Sigmoid colon (tissue), 7 donors: ENCODE data around the gene UGT1A5. TPM values are rescaled to one million over a fixed set of nuclear protein-coding genes. Genes with fewer than 3 reads are reported as not detected.

Experiments used
- DNase-seq: peaks from one replicate; pipeline ENCODE4 v3.0.0-alpha.2; 2019
- H3K27ac ChIP-seq, 4 donors: fragments of 200-600 bp; sonication (generic); one replicate each; pipeline ENCODE4 v1.5.1; 2016 to 2019; ENCODE audit warnings: mild to moderate bottlenecking in 1 of 4
- H3K27me3 ChIP-seq, 3 donors: fragments of 200-600 bp; sonication (generic); one replicate each; pipeline ENCODE4 v1.5.1; 2019; ENCODE audit warnings: mild to moderate bottlenecking in 1 of 3
- H3K36me3 ChIP-seq, 4 donors: fragments of 200-600 bp; sonication (generic); one replicate each; pipeline ENCODE4 v1.5.1; 2016 to 2019
- H3K4me1 ChIP-seq, 4 donors: fragments of 200-600 bp; sonication (generic); one replicate each; pipeline ENCODE4 v1.5.1; 2017 to 2019
- H3K4me3 ChIP-seq, 4 donors: fragments of 200-600 bp; sonication (generic); one replicate each; pipeline ENCODE4 v1.5.1; 2017 to 2019; ENCODE audit warnings: mild to moderate bottlenecking in 2 of 4, moderate library complexity in 1 of 4
- H3K9me3 ChIP-seq, 4 donors: fragments of 200-600 bp in 3 of 4; sonication (generic) in 3 of 4; one replicate each; pipeline versions ENCODE4 v1.5.1 to v1.6.1; 2013 to 2019
- CTCF ChIP-seq, 4 experiments: fragments of 450-650 bp in 3 of 4; fragments of 200-600 bp in 1 of 4; IDR thresholded peaks; one replicate each; pipeline ENCODE4 v1.5.1; 2016 to 2019; ENCODE audit warnings: antibody characterized with exemption in 4 of 4, mild to moderate bottlenecking in 3 of 4, moderate library complexity in 2 of 4
- EP300 ChIP-seq, 4 donors: sonication (generic); formaldehyde crosslinking; IDR thresholded peaks; one replicate each; pipeline ENCODE4 v1.6.1; 2017; ENCODE audit warnings: antibody characterized with exemption in 4 of 4
- POLR2A ChIP-seq, 2 donors: fragments of 450-650 bp; IDR thresholded peaks; one replicate each; pipeline ENCODE4 v1.6.1; 2016; ENCODE audit warnings: antibody characterized with exemption in 2 of 2, mild to moderate bottlenecking in 2 of 2, moderate library complexity in 2 of 2
- POLR2AphosphoS5 ChIP-seq, 4 donors: sonication (generic); formaldehyde crosslinking; IDR thresholded peaks; one replicate each; pipeline ENCODE4 v1.6.1; 2017; ENCODE audit warnings: antibody characterized with exemption in 4 of 4
- WGBS, 2 donors: extraction: QIAGEN DNeasy Blood & Tissue Kit; methylation state at CpG; one replicate each; pipeline ENCODE4 v1.1.7; 2013; 5-methylcytosine and 5-hydroxymethylcytosine counted together
- intact Hi-C: fragments of 100-400 bp; cut with DNase I; formaldehyde crosslinking; loops from one replicate; pipeline ENCODE4 v1.15.1; 2023
- polyA plus RNA-seq, 3 donors: library from polyadenylated mRNA; stranded (reverse); fragments of 200-250 nt; gene quantifications; one replicate each; pipeline ENCODE4 v1.2.3, GENCODE V29; 2013
- total RNA-seq, 4 donors: library from RNA; depleted of rRNA; stranded (reverse); fragments of >200 nt; gene quantifications; one replicate each; pipeline ENCODE4 v1.1.0, GENCODE V29; 2016
- donor health status: healthy with polysubstance abuse.
- donor health status: Bipolar disorder and iron deficiency.
- donor health status: healthy.

The UGT1A5 gene
- total and polyA plus RNA-seq, 7 donors = 0.22 TPM; not detected in 6

DNA sequence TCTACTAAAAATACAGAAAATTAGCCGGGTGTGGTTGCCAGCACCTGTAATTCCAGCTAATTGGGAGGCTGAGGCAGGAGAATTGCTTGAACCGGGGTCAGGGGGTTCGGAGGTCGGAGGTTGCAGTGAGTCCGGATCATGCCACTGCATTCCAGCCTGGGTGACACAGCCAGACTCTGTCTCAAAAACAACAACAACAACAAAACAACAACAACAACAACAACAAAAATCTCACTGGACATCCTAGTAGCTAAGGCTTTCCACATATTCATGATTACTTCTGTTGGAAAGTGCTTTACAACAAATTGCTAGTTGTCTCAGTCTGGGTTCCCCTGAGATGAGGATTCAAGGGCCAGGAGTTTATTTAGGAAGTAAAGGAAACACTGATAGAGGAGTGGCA is 61.1 kb downstream of the UGT1A5 start:
- TF ChIP-seq POLR2A (IDR thresholded peaks at IDR 0.05) (no peak), EP300 (IDR thresholded peaks at IDR 0.05) (no peak), POLR2AphosphoS5 (IDR thresholded peaks at IDR 0.05) (no peak), CTCF (IDR thresholded peaks at IDR 0.05) (no peak)
- Histone ChIP-seq H3K36me3 (no peaks in the 10 kb centered on the region), H3K4me3 (no peak overlapping the region), H3K4me1 (no peaks in the 10 kb centered on the region), H3K27me3 (no peaks in the 10 kb centered on the region), H3K9me3 (no peaks in the 10 kb centered on the region), H3K27ac (no peak overlapping the region)
- no peak for DNase-seq
- intact Hi-C loops = no loop called here
- 92 to 95% methylated on average over 5 of the region's 5 CpGs for WGBS, 2 donors

DNA sequence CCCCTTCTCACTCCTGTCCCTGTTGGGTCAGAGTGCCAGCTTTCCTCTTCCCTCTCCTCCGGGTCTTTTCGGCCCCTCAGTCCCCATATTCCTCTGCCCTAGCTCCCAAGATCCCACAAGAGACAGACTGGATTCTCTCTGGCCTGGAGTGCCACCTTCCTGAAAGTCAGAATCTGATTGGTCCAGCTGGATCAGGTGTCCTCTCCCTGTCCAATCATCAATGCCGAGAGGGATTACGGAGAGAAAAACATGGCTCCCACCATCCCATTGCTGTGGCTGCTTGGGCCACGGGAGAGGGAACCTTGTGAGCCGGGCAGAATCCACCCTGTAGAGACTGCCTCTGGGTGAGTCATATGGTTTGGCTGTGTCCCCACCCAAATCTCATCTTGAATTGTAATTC is 62.7 kb downstream of the UGT1A5 start:
- Histone ChIP-seq H3K36me3 (no peaks in the 10 kb centered on the region), H3K9me3 (no peaks in the 10 kb centered on the region), H3K4me1 (no peaks in the 10 kb centered on the region), H3K27me3 (no peaks in the 10 kb centered on the region), H3K4me3 (no peak overlapping the region), H3K27ac (no peak overlapping the region)
- WGBS, 2 donors = 95 to 96% methylated on average over 6 of the region's 6 CpGs
- no peak for TF ChIP-seq POLR2A (IDR thresholded peaks at IDR 0.05)
- no peak for TF ChIP-seq CTCF (IDR thresholded peaks at IDR 0.05)
- TF ChIP-seq POLR2AphosphoS5 (IDR thresholded peaks at IDR 0.05) = no peak
- no peak for TF ChIP-seq EP300 (IDR thresholded peaks at IDR 0.05)
- no peak for DNase-seq
- intact Hi-C loops = no loop called here

DNA sequence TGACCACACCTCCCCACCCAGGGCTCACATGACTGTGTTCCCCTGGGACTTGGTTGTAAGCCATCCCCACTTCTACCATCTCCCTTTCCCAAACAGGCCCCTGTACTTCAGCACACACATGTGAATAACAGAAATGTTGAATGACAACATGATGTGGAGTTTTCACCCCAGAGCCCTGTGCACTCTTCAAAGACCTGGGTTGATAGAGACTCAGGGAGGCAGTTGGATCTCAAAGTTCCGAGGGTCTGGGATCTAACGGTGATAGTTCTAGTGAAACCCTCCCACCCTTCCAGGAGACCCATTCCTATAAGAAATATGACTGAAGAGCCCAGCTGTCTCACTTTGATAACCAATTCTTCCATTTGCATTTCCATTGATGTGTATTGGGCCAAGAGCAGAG is 65.3 kb downstream of the UGT1A5 start, which contains the start of gene MROH2A:
Gene MROH2A, plus strand, starts transcription at position 301 of the 400 bp plus-strand sequence. CDS start 1,029 bp downstream, outside the sequence.
- no peak for DNase-seq
- H3K9me3 ChIP-seq = no peaks in the 10 kb centered on the region
- 87 to 88% methylated on average over 2 of the region's 2 CpGs for WGBS, 2 donors
- H3K4me3 ChIP-seq = no peak within 1 kb of the TSS
- intact Hi-C loops = no loop called here
- no peak for TF ChIP-seq POLR2AphosphoS5 (IDR thresholded peaks at IDR 0.05)
- TF ChIP-seq EP300 (IDR thresholded peaks at IDR 0.05) = no peak
- TF ChIP-seq CTCF (IDR thresholded peaks at IDR 0.05) = no peak
- TF ChIP-seq POLR2A (IDR thresholded peaks at IDR 0.05) = no peak
- H3K36me3 ChIP-seq = no peaks in the 10 kb centered on the region
- H3K4me1 ChIP-seq = no peaks in the 10 kb centered on the region
- no peak within 1 kb of the TSS for H3K27ac ChIP-seq
- H3K27me3 ChIP-seq = no peaks in the 10 kb centered on the region

- no peak overlapping the region for H3K4me3 ChIP-seq
- intact Hi-C loops = no loop called here
- no peak overlapping the region for H3K27ac ChIP-seq
- DNase-seq = no peak
- H3K4me1 ChIP-seq = no peaks in the 10 kb centered on the region
- H3K36me3 ChIP-seq = no peaks in the 10 kb centered on the region
- WGBS, 2 donors = 89 to 92% methylated on average over 4 of the region's 4 CpGs
- no peaks in the 10 kb centered on the region for H3K27me3 ChIP-seq
- H3K9me3 ChIP-seq = no peaks in the 10 kb centered on the region
- TF ChIP-seq CTCF (IDR thresholded peaks at IDR 0.05) (no peak), POLR2A (IDR thresholded peaks at IDR 0.05) (no peak), POLR2AphosphoS5 (IDR thresholded peaks at IDR 0.05) (no peak), EP300 (IDR thresholded peaks at IDR 0.05) (no peak)
These were observed 67.0 kb downstream of the UGT1A5 start for GRCh38 chr2:233779722-233780121.

DNA sequence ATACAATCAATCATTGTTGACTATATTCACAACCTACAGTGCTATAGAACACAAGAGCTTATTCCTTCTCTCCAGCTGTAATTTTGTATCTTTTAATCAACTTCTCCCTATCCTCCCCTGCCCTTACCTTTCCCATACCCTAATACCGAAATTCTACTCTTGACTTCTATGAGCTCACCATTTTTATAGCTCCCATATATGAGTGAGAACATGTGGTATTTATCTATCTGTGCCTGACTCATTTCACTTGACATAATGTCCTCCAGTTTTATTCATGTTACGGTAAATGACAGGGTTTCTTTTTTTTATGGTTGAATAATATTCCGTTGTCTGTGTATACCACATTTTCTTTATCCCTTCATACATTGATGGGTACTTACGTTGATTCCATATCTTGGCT is 68.1 kb downstream of the UGT1A5 start:
- no peaks in the 10 kb centered on the region for H3K4me1 ChIP-seq
- 67 to 85% methylated on average over 4 of the region's 4 CpGs for WGBS, 2 donors
- no peaks in the 10 kb centered on the region for H3K36me3 ChIP-seq
- TF ChIP-seq POLR2A (IDR thresholded peaks at IDR 0.05) (no peak), EP300 (IDR thresholded peaks at IDR 0.05) (no peak), POLR2AphosphoS5 (IDR thresholded peaks at IDR 0.05) (no peak), CTCF (IDR thresholded peaks at IDR 0.05) (no peak)
- H3K4me3 ChIP-seq = no peak overlapping the region
- no peaks in the 10 kb centered on the region for H3K9me3 ChIP-seq
- no peak overlapping the region for H3K27ac ChIP-seq
- no peaks in the 10 kb centered on the region for H3K27me3 ChIP-seq
- intact Hi-C loops = no loop called here
- no peak for DNase-seq
